SH-SY5Y (cell line): ENCODE measurements around the gene TERT.

Experiments
- GATA2 ChIP-seq: IDR thresholded peaks from 2 replicates; pipeline ENCODE4 v1.6.1; 2011; ENCODE audit warnings: mild to moderate bottlenecking, low read depth, low read length
- GATA3 ChIP-seq: IDR thresholded peaks from 2 replicates; pipeline ENCODE4 v1.6.1; 2011; ENCODE audit warnings: low read depth, mild to moderate bottlenecking, low read length, moderate library complexity

TERT gene

DNA sequence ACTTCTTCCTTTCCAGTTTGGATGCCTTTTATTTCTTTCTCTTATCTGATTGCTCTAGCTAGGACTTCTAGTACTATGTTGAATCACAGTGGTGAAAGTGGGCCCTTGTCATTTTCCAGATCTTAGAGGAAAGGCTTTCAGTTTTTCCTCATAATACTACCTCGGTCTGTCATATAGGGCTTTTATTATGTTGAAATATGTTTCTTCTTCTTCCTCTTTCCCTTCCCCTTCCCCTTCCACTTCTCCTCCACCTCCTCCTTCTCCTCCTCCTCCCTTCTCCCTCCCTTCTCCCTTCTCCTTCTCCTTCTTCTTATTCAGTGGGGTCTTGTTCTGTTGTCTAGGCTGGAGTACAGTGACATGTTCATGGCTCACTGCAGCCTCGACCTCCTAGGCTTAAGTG lies 9.2 kb upstream of the TERT start:
- TF ChIP-seq GATA3 (no peak), GATA2 (no peak)

DNA sequence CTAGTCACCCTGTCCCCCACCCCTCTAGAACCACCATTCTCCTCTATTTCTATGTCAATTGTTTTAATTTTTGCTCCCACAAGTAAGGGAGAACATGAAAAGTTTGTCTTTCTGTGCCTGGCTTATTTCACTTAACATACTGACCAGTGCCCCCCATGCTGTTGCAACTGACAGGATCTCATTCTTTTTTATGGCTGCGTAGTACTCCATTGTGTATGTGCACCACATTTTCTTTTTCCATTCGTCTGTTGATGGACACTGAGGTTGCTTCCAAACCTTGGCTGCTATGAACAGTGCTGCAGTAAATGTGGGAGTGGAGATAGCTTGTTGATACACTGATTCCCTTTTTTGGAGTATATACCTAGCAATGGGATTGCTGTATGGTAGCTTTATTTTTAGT lies 7.4 kb upstream of the TERT start:
- TF ChIP-seq GATA2 (no peak), GATA3 (no peak)

DNA sequence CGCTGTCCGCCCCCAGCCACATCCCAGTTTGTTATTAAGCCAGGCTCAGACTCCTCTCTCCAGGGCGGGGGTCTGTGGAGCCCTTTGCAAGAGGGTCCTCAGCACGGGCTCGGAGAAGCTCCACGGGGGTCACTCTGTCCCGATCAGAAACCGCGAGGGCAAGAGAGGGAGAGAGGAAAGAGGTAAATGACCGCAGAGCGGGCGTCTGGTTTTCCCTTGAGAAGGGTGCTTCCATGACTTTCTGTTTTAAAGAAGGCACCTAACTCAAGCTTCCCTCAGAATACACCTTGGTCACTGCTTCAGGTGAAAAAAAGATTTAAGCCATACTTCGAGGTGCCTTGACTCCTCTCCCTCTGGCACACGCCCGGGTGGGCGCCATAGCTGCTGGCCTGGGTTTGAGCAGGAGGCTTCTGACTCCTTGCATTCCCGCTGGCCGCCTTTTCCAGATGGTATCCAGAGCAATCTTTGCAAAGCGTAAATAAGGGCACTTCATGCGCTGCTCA lies 5.8 kb upstream of the TERT start:
- TF ChIP-seq GATA3 (no peak), GATA2 (no peak)

DNA sequence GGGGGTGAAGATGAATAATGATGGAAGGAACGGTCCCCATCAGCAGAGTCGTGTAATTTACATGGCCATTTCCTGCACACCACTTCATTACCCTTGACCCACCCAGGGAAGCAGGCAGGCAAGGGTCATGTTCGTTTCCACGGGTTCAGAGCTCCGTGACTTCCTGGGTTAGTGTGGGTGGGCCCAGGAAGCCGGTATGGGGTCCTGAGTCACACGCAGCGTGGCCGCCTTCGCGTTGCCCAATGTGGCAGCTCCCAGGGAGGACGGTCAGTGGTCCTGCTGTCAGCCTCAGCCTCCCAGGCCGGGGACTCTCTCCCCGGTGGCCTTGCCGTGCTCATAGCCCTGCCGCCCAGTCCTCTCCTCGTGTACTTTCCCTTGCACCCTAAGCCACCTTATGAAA lies 5.1 kb upstream of the TERT start:
- TF ChIP-seq GATA2, result no peak
- TF ChIP-seq GATA3, result no peak

DNA sequence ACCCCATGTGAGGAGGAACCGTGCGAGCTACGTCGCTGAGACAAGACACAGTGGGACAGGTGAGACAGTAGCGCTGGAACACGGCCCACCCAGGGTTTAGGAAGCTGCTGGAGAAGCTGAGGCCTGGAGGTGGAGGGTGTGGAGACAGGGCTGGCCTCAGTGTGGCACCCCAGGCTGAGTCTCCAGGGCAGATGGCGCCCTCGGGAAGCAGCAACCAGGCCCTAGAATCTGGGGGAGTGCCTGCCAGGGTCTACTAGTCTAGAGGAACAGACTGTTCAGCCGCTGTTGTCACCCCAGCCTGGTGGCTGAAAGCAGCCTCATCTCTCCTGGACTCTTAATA lies 4.6 kb upstream of the TERT start:
- TF ChIP-seq GATA2, result no peak
- TF ChIP-seq GATA3, result no peak

DNA sequence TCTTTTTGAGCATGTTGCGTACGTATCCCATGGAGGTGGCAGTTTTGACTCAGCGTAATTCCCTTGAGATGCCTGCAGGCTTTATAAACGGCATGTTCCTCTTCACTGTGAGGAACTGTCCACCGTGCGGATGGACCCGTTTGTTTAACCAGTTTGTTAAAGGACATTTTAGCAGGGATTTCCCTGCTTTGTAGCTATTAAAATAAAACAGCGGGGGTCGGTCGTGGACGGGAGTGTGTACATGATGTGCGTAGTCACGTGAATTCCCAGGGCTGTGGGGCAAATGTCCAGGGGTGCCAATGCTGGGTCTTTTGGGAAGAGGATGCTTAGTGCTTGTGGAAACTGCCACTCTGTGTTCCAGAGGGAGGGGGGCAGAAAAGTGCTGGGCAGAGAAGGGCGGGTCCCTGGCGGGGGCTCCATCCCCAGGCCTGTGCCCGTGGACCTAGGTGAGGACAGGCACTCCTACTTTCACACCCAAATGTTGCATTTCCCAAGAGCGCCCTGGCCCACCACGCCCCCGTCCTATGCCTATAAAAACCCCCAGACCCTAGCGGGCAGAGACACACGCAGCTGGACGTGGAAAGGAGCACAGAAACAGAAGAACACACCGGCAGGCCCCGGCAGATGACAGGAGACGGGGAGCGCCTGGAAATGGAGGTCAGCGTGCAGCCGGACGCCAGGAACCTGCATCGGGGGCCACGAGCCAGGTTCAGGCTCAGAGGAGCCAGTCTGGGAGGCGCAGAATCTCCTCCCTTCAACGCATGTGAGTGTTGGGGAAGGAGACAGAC lies 4.0 kb upstream of the TERT start:
- TF ChIP-seq GATA3 (no peak), GATA2 (no peak)

DNA sequence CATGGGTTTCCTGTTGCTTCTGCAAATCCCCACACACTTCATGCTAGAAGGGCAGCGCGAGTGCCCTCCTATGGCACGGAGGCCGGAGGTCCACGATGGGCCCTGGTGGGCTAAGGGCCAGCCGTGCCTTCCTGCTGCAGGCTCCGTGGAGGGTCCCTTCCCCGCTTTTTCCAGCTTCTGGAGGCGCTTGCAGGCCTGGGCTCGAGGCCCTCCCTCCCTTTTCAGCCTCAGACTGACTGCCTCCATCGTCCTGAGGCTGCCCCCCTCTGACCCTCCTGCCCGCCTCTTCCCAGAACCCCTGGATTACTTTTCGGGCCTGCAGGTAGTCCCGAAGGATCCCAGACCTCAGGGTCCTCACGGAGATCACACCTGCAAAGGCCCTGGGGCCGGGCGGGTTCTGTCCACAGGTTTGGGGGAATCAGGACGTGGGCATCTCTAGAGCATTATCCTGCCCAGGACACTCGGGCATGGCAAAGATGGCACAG lies 3.2 kb upstream of the TERT start:
- TF ChIP-seq GATA3 (no peak), GATA2 (no peak)

DNA sequence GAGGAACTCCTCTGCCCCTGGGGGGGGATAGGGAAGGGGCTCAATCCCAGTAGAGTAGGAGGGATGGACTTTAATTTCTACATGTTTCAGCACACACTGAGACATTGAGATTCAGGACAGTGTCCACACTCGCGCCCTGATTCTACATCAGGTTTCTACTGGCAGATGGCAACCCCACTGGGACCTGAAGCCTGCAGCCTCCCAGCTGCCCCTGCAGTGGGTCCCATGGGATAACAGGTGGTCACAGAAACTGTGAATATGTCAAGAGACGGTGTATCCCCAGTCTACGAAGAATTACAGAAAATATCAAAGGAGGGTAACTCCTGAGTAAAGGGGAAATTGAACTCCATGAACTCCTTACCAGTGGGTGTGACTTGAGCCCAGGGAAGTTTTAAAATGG lies 2.4 kb upstream of the TERT start:
- TF ChIP-seq GATA2, result no peak
- TF ChIP-seq GATA3, result no peak

DNA sequence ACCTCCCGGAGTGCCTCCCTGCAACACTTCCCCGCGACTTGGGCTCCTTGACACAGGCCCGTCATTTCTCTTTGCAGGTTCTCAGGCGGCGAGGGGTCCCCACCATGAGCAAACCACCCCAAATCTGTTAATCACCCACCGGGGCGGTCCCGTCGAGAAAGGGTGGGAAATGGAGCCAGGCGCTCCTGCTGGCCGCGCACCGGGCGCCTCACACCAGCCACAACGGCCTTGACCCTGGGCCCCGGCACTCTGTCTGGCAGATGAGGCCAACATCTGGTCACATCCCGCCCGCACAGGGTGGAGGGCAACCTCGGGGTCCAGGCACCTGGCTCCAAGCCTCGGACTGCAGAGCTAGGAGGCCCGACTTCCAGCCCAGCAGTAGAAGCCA lies 776 bp upstream of the TERT start:
- TF ChIP-seq GATA3 (no peak), GATA2 (no peak)

DNA sequence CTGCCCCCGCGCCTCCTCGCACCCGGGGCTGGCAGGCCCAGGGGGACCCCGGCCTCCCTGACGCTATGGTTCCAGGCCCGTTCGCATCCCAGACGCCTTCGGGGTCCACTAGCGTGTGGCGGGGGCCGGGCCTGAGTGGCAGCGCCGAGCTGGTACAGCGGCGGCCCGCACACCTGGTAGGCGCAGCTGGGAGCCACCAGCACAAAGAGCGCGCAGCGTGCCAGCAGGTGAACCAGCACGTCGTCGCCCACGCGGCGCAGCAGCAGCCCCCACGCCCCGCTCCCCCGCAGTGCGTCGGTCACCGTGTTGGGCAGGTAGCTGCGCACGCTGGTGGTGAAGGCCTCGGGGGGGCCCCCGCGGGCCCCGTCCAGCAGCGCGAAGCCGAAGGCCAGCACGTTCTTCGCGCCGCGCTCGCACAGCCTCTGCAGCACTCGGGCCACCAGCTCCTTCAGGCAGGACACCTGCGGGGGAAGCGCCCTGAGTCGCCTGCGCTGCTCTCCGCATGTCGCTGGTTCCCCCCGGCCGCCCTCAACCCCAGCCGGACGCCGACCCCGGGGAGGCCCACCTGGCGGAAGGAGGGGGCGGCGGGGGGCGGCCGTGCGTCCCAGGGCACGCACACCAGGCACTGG lies 548 bp downstream of the TERT start:
- TF ChIP-seq GATA2, result no peak

DNA sequence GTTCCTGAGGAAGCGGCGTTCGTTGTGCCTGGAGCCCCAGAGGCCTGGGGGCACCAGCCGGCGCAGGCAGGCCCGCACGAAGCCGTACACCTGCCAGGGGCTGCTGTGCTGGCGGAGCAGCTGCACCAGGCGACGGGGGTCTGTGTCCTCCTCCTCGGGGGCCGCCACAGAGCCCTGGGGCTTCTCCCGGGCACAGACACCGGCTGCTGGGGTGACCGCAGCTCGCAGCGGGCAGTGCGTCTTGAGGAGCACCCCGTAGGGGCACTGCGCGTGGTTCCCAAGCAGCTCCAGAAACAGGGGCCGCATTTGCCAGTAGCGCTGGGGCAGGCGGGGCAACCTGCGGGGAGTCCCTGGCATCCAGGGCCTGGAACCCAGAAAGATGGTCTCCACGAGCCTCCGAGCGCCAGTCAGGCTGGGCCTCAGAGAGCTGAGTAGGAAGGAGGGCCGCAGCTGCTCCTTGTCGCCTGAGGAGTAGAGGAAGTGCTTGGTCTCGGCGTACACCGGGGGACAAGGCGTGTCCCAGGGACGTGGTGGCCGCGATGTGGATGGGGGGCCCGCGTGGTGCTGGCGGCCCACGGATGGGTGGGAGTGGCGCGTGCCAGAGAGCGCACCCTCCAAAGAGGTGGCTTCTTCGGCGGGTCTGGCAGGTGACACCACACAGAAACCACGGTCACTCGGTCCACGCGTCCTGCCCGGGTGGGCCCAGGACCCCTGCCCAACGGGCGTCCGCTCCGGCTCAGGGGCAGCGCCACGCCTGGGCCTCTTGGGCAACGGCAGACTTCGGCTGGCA lies 1.3 kb downstream of the TERT start:
- TF ChIP-seq GATA3, result no peak

DNA sequence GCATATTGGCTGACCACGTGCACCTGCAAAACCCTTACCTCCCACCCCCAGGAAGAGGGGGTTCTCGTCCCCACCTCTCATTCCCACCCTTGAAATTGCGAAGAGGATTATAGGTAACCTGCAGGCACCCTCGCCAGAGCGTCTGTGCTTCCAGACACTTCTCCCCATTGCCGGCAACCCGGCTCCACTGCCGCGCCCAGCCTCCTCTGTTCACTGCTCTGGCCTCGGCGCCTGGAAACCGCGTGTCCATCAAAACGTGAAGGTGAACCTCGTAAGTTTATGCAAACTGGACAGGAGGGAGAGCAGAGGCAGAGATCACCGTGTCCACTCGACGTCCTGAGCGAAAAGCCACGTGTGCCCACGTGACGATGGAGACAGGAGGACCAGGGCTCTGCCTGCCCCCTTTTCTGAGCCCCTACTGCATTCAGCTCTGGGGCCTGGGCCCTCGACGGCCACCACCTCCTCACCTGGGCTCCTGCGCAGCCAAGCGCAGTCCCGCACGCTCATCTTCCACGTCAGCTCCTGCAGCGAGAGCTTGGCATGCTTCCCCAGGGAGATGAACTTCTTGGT lies 1.9 kb downstream of the TERT start:
- no peak for TF ChIP-seq GATA3

DNA sequence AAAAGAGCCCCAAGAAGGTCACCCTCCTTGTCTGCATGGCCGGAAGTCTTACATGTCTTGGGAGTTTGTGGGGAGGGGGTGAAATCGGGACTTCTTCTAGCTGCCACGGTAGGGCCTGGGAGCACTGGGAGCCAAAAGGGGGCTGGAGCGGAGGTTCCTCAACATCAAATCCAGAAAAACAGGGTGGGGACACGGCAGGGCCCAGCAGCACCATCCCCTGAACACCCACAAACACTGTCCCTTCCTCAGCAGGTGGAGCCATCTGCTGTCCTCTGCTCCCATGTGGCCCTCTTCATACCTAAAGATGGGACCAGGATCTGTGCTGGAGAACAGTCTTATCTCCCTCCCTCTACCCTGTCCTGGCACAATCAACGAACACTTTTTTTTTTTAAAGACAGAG lies 2.7 kb downstream of the TERT start:
- TF ChIP-seq GATA3 (no peak), GATA2 (no peak)

DNA sequence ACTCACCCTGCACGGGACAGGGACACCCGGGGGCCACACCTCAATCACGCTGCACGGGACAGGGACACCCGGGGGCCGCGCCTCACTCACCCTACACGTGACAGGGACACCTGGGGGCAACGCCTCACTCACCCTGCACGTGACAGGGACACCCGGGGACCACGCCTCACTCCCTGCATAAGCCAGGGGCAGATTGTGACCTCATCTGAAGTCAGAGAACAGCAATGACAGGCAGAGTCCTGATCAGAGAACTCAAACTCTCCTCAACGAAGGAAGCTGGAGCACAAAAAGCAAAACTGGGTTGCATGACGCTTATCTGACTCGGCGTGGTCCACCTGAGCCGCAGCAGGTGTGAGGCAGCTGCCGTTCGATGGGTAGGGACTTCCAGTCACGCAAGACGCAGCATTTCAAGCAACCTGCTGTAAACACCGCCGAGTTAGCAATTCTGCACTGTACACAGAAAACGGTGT lies 3.2 kb downstream of the TERT start:
- TF ChIP-seq GATA2 (no peak), GATA3 (no peak)
